GM21360 (cell line): ENCODE data around the gene RDH14.

Experiments
- ATAC-seq: cut with Tn5 transposase; IDR thresholded peaks from one replicate; pipeline ENCODE4 v1.9.1; 2021; ENCODE audit warnings: mild to moderate bottlenecking, moderate library complexity; ENCODE audit not compliant: unreplicated experiment

The RDH14 gene

GRCh38 chr2:18522484-18523146, 37.8 kb downstream of the RDH14 start:
- ATAC-seq = no peak

- peak; percentile 78 for ATAC-seq
These were observed 39.7 kb downstream of the RDH14 start for GRCh38 chr2:18520451-18521425.

GRCh38 chr2:18519914-18520450, 40.5 kb downstream of the RDH14 start:
- no peak for ATAC-seq

GRCh38 chr2:18518116-18519111, 42.0 kb downstream of the RDH14 start:
- no peak for ATAC-seq

GRCh38 chr2:18517386-18517785, 43.1 kb downstream of the RDH14 start:
- no peak for ATAC-seq

- no peak for ATAC-seq
These were observed 44.3 kb downstream of the RDH14 start for GRCh38 chr2:18516112-18516511.

GRCh38 chr2:18514526-18515461, 45.7 kb downstream of the RDH14 start:
- no peak for ATAC-seq

- no peak for ATAC-seq
These were observed 49.7 kb downstream of the RDH14 start for GRCh38 chr2:18510775-18511174.

GRCh38 chr2:18506883-18507509, 53.5 kb downstream of the RDH14 start:
- no peak for ATAC-seq

GRCh38 chr2:18505703-18506341, 54.6 kb downstream of the RDH14 start:
- ATAC-seq = no peak
